Neutrophil (primary cell): ENCODE data around the gene POFUT2.
A peak's percentile ranks its signal among the peaks of the same experiment; 100 is the strongest.

Experiments used
- H3K27ac ChIP-seq: fragments of 200-600 bp; sonication (generic); 2 replicates; pipeline ENCODE4 v1.5.1; 2016; ENCODE audit warnings: mild to moderate bottlenecking, moderate library complexity
- H3K27me3 ChIP-seq: fragments of 200-600 bp; sonication (generic); 2 replicates; pipeline ENCODE4 v1.6.0; 2016; ENCODE audit warnings: mild to moderate bottlenecking
- H3K36me3 ChIP-seq: fragments of 200-600 bp; sonication (generic); 2 replicates; pipeline ENCODE4 v1.5.1; 2017
- H3K4me1 ChIP-seq, 2 experiments: fragments of 200-600 bp in 1 of 2; sonication (generic) in 1 of 2; 1 replicate in 1 of 2; 2 replicates in 1 of 2; pipeline versions ENCODE4 v1.5.1 to v1.6.1; 2013 to 2016; ENCODE audit warnings: low read depth in 1 of 2, low read length in 1 of 2, mild to moderate bottlenecking in 1 of 2, moderate library complexity in 1 of 2; ENCODE audit not compliant: control insufficient read depth in 1 of 2, insufficient read depth in 1 of 2
- H3K4me3 ChIP-seq, 2 experiments: fragments of 200-600 bp in 1 of 2; sonication (generic) in 1 of 2; 1 replicate in 1 of 2; 2 replicates in 1 of 2; pipeline ENCODE4 v1.5.1; 2013 to 2016; ENCODE audit warnings: low read depth in 1 of 2, low read length in 1 of 2, mild to moderate bottlenecking in 1 of 2, moderate library complexity in 1 of 2
- H3K9me3 ChIP-seq: fragments of 200-600 bp; sonication (generic); 2 replicates; pipeline ENCODE4 v1.5.1; 2016
- CTCF ChIP-seq: fragments of 200-600 bp; sonication (generic); IDR thresholded peaks from 2 replicates; pipeline ENCODE4 v1.5.1; 2016; ENCODE audit warnings: antibody characterized with exemption

Gene POFUT2

GRCh38 chr21:45286671-45287437 lies 841 bp downstream of the POFUT2 start:
- Histone ChIP-seq H3K27ac (peak overlapping the region; percentile 85), H3K9me3 (no peaks in the 10 kb centered on the region), H3K36me3 (peaks cover 41% of the 10 kb centered on the region), H3K27me3 (no peaks in the 10 kb centered on the region), H3K4me1 (peaks cover 10 to 16% of the 10 kb centered on the region in 2 experiments), H3K4me3 (peak overlapping the region in 1 of 2 experiments; percentile 86)
- no peak for TF ChIP-seq CTCF

GRCh38 chr21:45285266-45285931 lies 2.3 kb downstream of the POFUT2 start:
- Histone ChIP-seq H3K36me3 (peaks cover 55% of the 10 kb centered on the region), H3K9me3 (no peaks in the 10 kb centered on the region), H3K27ac (no peak overlapping the region), H3K27me3 (no peaks in the 10 kb centered on the region), H3K4me1 (peaks cover 10 to 16% of the 10 kb centered on the region in 2 experiments), H3K4me3 (no peak overlapping the region)
- no peak for TF ChIP-seq CTCF

- Histone ChIP-seq H3K36me3 (peaks cover 65% of the 10 kb centered on the region), H3K4me3 (no peak overlapping the region), H3K4me1 (peaks cover 10 to 16% of the 10 kb centered on the region in 2 experiments), H3K27ac (no peak overlapping the region), H3K9me3 (no peaks in the 10 kb centered on the region), H3K27me3 (no peaks in the 10 kb centered on the region)
- TF ChIP-seq CTCF = no peak
Observed at GRCh38 chr21:45284456-45284741, 3.3 kb downstream of the POFUT2 start.

- Histone ChIP-seq H3K36me3 (peaks cover 67% of the 10 kb centered on the region), H3K9me3 (no peaks in the 10 kb centered on the region), H3K27ac (no peak overlapping the region), H3K27me3 (no peaks in the 10 kb centered on the region), H3K4me3 (no peak overlapping the region), H3K4me1 (peaks cover 10 to 16% of the 10 kb centered on the region in 2 experiments)
- no peak for TF ChIP-seq CTCF
Observed at GRCh38 chr21:45283611-45284455, 3.9 kb downstream of the POFUT2 start.

- Histone ChIP-seq H3K9me3 (no peaks in the 10 kb centered on the region), H3K36me3 (peaks cover 74% of the 10 kb centered on the region), H3K4me3 (no peak overlapping the region), H3K27me3 (no peaks in the 10 kb centered on the region), H3K4me1 (peaks cover 5 to 9% of the 10 kb centered on the region in 2 experiments), H3K27ac (no peak overlapping the region)
- TF ChIP-seq CTCF = no peak
Observed at GRCh38 chr21:45283035-45283610, 4.6 kb downstream of the POFUT2 start.
